ENCODE data around the gene CCDC171. TPM values are rescaled to one million over a fixed set of nuclear protein-coding genes. Genes with fewer than 3 reads are reported as not detected.

The CCDC171 gene
- polyA plus RNA-seq, 3 donors, result 0.08 to 0.17 (median 0.10) TPM

- no peak overlapping the region for H2AFZ ChIP-seq (ENCODE audit: insufficient read depth, low read depth, low read length, poor library complexity, severe bottlenecking)
- Mint-ChIP-seq H3K9me3 (peaks cover under 1 to 7% (median 3%) of the 10 kb centered on the region in 7 donors), H3K36me3 (no peaks in the 10 kb centered on the region), H3K27ac (no peak overlapping the region), H3K4me1 (no peaks in the 10 kb centered on the region), H3K4me3 (no peak overlapping the region), H3K27me3 (ENCODE audit: low read depth in 3 of 3) (no peaks in the 10 kb centered on the region)
- DNase-seq, result no peak
- WGBS (ENCODE audit: insufficient coverage), result 100% methylated on average over 2 of the region's 5 CpGs
- intact Hi-C loops (cut with micrococcal nuclease), result no loop called here
- no peaks in the 10 kb centered on the region for H4K20me1 ChIP-seq (ENCODE audit: insufficient read depth, low read length)
- TF ChIP-seq CTCF (IDR thresholded peaks at IDR 0.05), result no peak
- no peaks in the 10 kb centered on the region for H3K9me3 ChIP-seq (replicated peaks in 1 of 2; ENCODE audit: control insufficient read depth in 1 of 2, insufficient read depth in 1 of 2, low read length in 2 of 2)
- H3K27me3 ChIP-seq (ENCODE audit: control insufficient read depth in 2 of 2, insufficient read depth in 2 of 2, low read length in 2 of 2), result no peaks in the 10 kb centered on the region
- H3K36me3 ChIP-seq (replicated peaks in 1 of 2; ENCODE audit: control insufficient read depth in 1 of 2, insufficient read depth in 2 of 2, low read length in 2 of 2), result no peaks in the 10 kb centered on the region
- H3K4me1 ChIP-seq (ENCODE audit: control insufficient read depth in 1 of 2, insufficient read depth in 2 of 2, low read length in 2 of 2), result no peaks in the 10 kb centered on the region
- H3K27ac ChIP-seq (ENCODE audit: low read depth in 1 of 2, low read length in 2 of 2), result no peak overlapping the region
- H3K9ac ChIP-seq (ENCODE audit: insufficient read depth, low read length, poor library complexity, severe bottlenecking), result no peak overlapping the region
- no peak overlapping the region for H3K4me2 ChIP-seq (replicated peaks; ENCODE audit: extremely low read depth, low read length, poor library complexity, severe bottlenecking)
- H3K79me2 ChIP-seq (ENCODE audit: insufficient read depth, low read length), result no peaks in the 10 kb centered on the region
- no peak overlapping the region for H3K4me3 ChIP-seq (replicated peaks in 1 of 3; ENCODE audit: low read depth in 2 of 3, low read length in 3 of 3)
Observed at GRCh38 chr9:15936306-15936921, 383.6 kb downstream of the CCDC171 start.

- Histone ChIP-seq H3K27me3 (ENCODE audit: control insufficient read depth in 2 of 2, insufficient read depth in 2 of 2, low read length in 2 of 2) (no peaks in the 10 kb centered on the region), H3K4me2 (replicated peaks; ENCODE audit: extremely low read depth, low read length, poor library complexity, severe bottlenecking) (no peak overlapping the region), H3K9me3 (replicated peaks in 1 of 2; ENCODE audit: control insufficient read depth in 1 of 2, insufficient read depth in 1 of 2, low read length in 2 of 2) (no peaks in the 10 kb centered on the region), H3K27ac (ENCODE audit: low read depth in 1 of 2, low read length in 2 of 2) (no peak overlapping the region), H3K4me3 (replicated peaks in 1 of 3; ENCODE audit: low read depth in 2 of 3, low read length in 3 of 3) (no peak overlapping the region), H3K4me1 (ENCODE audit: control insufficient read depth in 1 of 2, insufficient read depth in 2 of 2, low read length in 2 of 2) (no peaks in the 10 kb centered on the region), H3K36me3 (replicated peaks in 1 of 2; ENCODE audit: control insufficient read depth in 1 of 2, insufficient read depth in 2 of 2, low read length in 2 of 2) (no peaks in the 10 kb centered on the region), H2AFZ (ENCODE audit: insufficient read depth, low read depth, low read length, poor library complexity, severe bottlenecking) (no peak overlapping the region), H4K20me1 (ENCODE audit: insufficient read depth, low read length) (no peaks in the 10 kb centered on the region), H3K79me2 (ENCODE audit: insufficient read depth, low read length) (no peaks in the 10 kb centered on the region), H3K9ac (ENCODE audit: insufficient read depth, low read length, poor library complexity, severe bottlenecking) (no peak overlapping the region)
- H3K4me3 Mint-ChIP-seq, result no peak overlapping the region
- no peaks in the 10 kb centered on the region for H3K36me3 Mint-ChIP-seq
- H3K9me3 Mint-ChIP-seq, result peaks cover 0 to 2% (median 0%) of the 10 kb centered on the region in 7 donors
- no peaks in the 10 kb centered on the region for H3K27me3 Mint-ChIP-seq (ENCODE audit: low read depth in 3 of 3)
- no peak for DNase-seq
- intact Hi-C loops (cut with micrococcal nuclease), result no loop called here
- no peaks in the 10 kb centered on the region for H3K4me1 Mint-ChIP-seq
- TF ChIP-seq CTCF (IDR thresholded peaks at IDR 0.05), result no peak
- no peak overlapping the region for H3K27ac Mint-ChIP-seq
- 83% methylated on average over 1 of the region's 3 CpGs for WGBS (ENCODE audit: insufficient coverage)
Observed at GRCh38 chr9:15942831-15943424, 390.1 kb downstream of the CCDC171 start.

Measured in CD14-positive monocyte (primary cell).